Measurements from ENCODE around the gene PLB1. TPM values are rescaled to one million over a fixed set of nuclear protein-coding genes. Genes with fewer than 3 reads are reported as not detected.

Gene PLB1
- total RNA-seq, 4 donors from 2014 or later: 3.0 to 14.5 (median 10.5) TPM

DNA sequence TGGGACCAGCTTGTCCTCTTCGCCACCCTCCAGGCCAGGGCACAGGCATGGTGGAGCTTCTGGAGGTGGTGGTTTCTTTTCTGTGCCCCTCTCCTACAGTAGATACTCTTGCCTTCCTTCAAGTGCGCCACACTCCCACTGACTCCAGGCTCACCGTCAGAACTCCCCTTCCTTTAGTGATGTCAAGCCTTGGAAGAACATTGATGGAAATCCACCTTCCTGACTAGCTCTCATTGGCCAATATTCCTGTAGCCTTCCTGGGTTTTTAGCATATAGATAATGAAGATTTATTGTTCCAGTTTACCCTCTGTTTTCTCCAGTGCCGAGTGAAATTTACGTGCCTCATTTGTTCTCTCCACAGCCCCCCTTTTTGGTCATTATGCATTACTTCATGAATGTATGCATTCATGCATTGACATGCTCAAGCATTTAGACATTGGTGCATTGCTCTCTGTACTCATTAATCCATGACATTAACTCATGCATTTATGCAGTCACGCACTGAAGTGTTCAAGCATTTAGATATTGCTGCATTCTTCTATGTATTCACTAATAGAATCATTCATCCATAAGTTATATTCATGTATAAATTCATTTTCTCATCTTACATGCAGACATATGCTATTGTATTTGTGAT lies 37.3 kb downstream of the PLB1 start:
- ATAC-seq: no peak
- Histone ChIP-seq H3K9me3 (no peaks in the 10 kb centered on the region), H3K27ac (no peak overlapping the region), H3K27me3 (peaks cover 12% of the 10 kb centered on the region), H3K4me3 (no peak overlapping the region), H3K36me3 (no peaks in the 10 kb centered on the region), H3K4me1 (peaks cover 0 to 2% (median 0%) of the 10 kb centered on the region in 3 donors)
- TF ChIP-seq EP300 (IDR thresholded peaks at IDR 0.05) (no peak), POLR2A (IDR thresholded peaks at IDR 0.05) (no peak), POLR2AphosphoS5 (IDR thresholded peaks at IDR 0.05) (no peak)
- WGBS, 2 donors (ENCODE audit: low coverage in 1 of 2): 76 to 78% methylated on average over 4 to 5 of the region's 6 CpGs

DNA sequence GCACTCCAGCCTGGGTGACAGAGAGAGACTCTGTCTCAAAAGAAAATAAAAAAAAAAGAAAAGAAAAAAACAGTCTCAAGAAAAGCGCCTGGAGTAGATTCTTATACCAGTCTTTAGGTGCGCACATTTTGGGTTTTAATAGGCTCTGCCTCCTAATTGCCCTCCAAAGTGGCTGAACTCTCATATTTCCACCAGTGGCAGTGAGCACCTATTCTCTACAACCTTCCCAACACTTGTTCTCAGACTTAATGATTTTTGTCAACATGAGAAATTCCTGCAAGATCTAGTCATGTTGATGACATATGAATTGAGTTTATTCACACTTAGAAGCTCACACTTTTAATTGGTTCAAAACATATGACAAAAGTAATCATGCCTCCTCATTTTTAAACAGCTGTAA lies 39.0 kb downstream of the PLB1 start:
- no peaks in the 10 kb centered on the region for H3K9me3 ChIP-seq
- no peak overlapping the region for H3K27ac ChIP-seq
- H3K4me1 ChIP-seq: no peaks in the 10 kb centered on the region
- no peak overlapping the region for H3K4me3 ChIP-seq
- H3K27me3 ChIP-seq: peaks cover 12% of the 10 kb centered on the region
- WGBS, 2 donors (ENCODE audit: low coverage in 1 of 2): 100% methylated on average over 1 to 2 of the region's 2 CpGs
- TF ChIP-seq POLR2A (IDR thresholded peaks at IDR 0.05): no peak
- TF ChIP-seq, protein P1, sequence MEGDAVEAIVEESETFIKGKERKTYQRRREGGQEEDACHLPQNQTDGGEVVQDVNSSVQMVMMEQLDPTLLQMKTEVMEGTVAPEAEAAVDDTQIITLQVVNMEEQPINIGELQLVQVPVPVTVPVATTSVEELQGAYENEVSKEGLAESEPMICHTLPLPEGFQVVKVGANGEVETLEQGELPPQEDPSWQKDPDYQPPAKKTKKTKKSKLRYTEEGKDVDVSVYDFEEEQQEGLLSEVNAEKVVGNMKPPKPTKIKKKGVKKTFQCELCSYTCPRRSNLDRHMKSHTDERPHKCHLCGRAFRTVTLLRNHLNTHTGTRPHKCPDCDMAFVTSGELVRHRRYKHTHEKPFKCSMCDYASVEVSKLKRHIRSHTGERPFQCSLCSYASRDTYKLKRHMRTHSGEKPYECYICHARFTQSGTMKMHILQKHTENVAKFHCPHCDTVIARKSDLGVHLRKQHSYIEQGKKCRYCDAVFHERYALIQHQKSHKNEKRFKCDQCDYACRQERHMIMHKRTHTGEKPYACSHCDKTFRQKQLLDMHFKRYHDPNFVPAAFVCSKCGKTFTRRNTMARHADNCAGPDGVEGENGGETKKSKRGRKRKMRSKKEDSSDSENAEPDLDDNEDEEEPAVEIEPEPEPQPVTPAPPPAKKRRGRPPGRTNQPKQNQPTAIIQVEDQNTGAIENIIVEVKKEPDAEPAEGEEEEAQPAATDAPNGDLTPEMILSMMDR (IDR thresholded peaks at IDR 0.05): no peak
- TF ChIP-seq POLR2AphosphoS5 (IDR thresholded peaks at IDR 0.05): no peak
- TF ChIP-seq EP300 (IDR thresholded peaks at IDR 0.05): no peak
- H3K36me3 ChIP-seq: no peaks in the 10 kb centered on the region
- ATAC-seq: no peak

DNA sequence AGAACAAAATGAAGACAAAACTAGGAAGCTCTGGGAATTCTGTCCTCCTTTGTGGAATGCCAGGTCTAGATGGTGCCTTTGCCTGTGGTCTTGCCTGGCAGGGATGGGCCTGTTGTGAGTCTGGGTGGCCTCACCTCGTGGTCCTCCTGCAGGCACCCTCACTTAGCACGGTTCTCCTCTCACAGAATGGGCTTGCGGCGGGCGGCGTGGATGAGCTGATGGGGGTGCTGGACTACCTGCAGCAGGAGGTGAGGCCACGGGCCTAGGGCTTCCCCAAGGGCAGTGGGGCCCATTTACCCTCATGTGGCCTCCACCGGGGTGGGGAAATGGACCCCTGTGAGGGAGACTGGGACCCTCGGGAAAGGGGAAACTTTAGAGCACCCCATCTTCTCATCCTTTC lies 42.3 kb downstream of the PLB1 start:
- TF ChIP-seq EP300 (IDR thresholded peaks at IDR 0.05): no peak
- TF ChIP-seq, protein P1 (IDR thresholded peaks at IDR 0.05): no peak
- no peak for TF ChIP-seq POLR2AphosphoS5 (IDR thresholded peaks at IDR 0.05)
- TF ChIP-seq POLR2A (IDR thresholded peaks at IDR 0.05): no peak
- 60 to 100% methylated on average over 1 of the region's 9 CpGs for WGBS, 2 donors (ENCODE audit: low coverage in 1 of 2)
- Histone ChIP-seq H3K27me3 (peaks cover 6% of the 10 kb centered on the region), H3K9me3 (no peaks in the 10 kb centered on the region), H3K36me3 (no peaks in the 10 kb centered on the region), H3K4me3 (no peak overlapping the region), H3K4me1 (no peaks in the 10 kb centered on the region), H3K27ac (no peak overlapping the region)
- no peak for ATAC-seq

DNA sequence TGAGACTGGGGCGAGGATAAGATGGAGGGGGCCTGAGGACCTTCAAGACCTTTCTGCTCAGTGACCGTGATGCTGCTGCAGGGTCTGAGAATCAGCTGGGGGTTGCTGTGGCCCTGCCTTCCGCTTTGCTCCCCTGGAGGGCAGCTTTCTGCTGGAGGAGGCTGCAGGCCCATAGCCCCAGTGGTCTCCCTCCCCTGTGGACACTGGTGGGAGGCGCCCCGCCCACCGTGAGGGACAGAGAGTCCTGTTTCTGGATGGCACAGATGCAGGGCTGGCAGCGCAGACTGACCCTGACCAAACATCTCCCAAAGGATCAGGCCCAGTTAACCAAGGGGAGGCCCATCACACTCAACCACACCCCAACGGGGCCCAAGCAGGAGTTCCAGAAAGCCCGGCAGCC lies 42.8 kb downstream of the PLB1 start:
- no peak overlapping the region for H3K27ac ChIP-seq

DNA sequence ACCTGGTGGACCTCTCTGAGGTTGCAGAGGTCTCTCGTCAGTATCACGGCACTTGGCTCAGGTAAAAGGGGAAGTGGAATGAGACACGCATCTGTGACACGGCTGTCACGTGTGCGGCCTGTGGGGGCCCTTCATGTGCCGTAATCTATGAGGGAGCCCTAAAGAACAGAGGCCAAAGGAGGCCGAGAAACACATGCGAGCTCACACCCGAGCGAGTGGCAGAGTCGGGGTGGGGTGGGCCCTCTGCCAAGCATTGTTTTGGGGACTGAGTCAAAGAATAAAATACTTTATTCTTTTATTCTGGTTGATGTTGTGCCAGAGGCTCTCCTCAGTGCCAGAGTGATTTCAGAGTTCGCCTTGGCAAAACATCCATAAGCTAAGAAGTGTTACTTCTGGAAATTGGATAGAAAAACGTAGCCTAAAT lies 43.3 kb downstream of the PLB1 start:
- no peak overlapping the region for H3K4me3 ChIP-seq
- 82 to 86% methylated on average over 4 to 13 of the region's 14 CpGs for WGBS, 2 donors (ENCODE audit: low coverage in 1 of 2)

More for the DNA sequence above, 42.8 kb downstream of the PLB1 start:
- Histone ChIP-seq H3K4me1 (no peaks in the 10 kb centered on the region), H3K27me3 (peaks cover 6% of the 10 kb centered on the region), H3K9me3 (no peaks in the 10 kb centered on the region), H3K36me3 (no peaks in the 10 kb centered on the region), H3K4me3 (no peak overlapping the region)
- ATAC-seq: no peak
- 83 to 96% methylated on average over 3 of the region's 9 CpGs for WGBS, 2 donors (ENCODE audit: low coverage in 1 of 2)
- TF ChIP-seq, protein P1 (IDR thresholded peaks at IDR 0.05): no peak
- no peak for TF ChIP-seq POLR2AphosphoS5 (IDR thresholded peaks at IDR 0.05)
- TF ChIP-seq EP300 (IDR thresholded peaks at IDR 0.05): no peak
- TF ChIP-seq POLR2A (IDR thresholded peaks at IDR 0.05): no peak

More for the DNA sequence above, 43.3 kb downstream of the PLB1 start:
- Histone ChIP-seq H3K27me3 (peaks cover 6% of the 10 kb centered on the region), H3K4me1 (no peaks in the 10 kb centered on the region), H3K27ac (no peak overlapping the region), H3K9me3 (no peaks in the 10 kb centered on the region), H3K36me3 (no peaks in the 10 kb centered on the region)
- TF ChIP-seq POLR2A (IDR thresholded peaks at IDR 0.05): no peak
- TF ChIP-seq POLR2AphosphoS5 (IDR thresholded peaks at IDR 0.05): no peak
- no peak for ATAC-seq
